Measurements from ENCODE around the gene VPS51.

The VPS51 gene

DNA sequence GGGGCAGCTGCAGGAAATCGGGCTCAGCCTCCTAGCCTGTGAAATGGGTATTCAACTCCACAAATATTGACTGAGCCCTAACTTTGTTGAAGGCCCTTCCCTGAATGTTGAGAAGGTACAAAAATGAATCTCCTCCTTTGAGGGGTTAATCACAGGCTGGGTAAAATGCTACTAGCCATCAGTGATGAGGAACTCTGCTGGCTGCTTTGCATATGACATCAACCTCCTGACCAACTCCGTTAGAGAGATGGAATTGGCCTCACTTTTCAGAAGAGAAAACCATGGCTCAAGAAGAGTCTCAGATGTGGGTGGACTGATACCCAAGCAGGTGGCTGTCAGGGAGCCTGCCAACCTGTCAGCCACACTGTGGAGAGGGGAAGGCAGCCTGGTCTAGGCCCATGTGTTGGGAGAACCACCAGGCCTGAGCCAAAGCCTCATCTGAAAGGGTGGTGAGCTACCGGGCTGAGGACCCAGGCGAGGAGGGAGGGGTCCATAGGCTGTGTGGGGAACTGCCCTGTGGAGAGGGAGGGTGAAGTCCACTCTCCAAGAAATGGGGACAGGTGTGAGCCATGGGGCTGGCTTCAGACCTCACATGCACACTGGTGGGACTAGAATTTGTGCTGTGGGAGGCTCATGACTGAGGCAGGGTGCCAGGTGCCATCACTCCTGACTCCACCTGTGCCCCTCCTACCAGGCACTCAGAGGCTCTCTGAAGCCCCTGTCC, 23.9 kb upstream of the VPS51 start:
- TF ChIP-seq, protein P1, sequence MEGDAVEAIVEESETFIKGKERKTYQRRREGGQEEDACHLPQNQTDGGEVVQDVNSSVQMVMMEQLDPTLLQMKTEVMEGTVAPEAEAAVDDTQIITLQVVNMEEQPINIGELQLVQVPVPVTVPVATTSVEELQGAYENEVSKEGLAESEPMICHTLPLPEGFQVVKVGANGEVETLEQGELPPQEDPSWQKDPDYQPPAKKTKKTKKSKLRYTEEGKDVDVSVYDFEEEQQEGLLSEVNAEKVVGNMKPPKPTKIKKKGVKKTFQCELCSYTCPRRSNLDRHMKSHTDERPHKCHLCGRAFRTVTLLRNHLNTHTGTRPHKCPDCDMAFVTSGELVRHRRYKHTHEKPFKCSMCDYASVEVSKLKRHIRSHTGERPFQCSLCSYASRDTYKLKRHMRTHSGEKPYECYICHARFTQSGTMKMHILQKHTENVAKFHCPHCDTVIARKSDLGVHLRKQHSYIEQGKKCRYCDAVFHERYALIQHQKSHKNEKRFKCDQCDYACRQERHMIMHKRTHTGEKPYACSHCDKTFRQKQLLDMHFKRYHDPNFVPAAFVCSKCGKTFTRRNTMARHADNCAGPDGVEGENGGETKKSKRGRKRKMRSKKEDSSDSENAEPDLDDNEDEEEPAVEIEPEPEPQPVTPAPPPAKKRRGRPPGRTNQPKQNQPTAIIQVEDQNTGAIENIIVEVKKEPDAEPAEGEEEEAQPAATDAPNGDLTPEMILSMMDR (conservative IDR thresholded peaks at IDR 0.05; ENCODE audit: control insufficient read depth, insufficient read depth, low read depth, low read length), result no peak
- H3K4me3 ChIP-seq (ENCODE audit: control insufficient read depth, low read depth, low read length), result no peak overlapping the region
- DNase-seq (ENCODE audit: low read depth), result no peak

- no peak overlapping the region for H3K4me3 ChIP-seq (ENCODE audit: control insufficient read depth, low read depth, low read length)
- no peak for DNase-seq (ENCODE audit: low read depth)
- TF ChIP-seq, protein P1 (conservative IDR thresholded peaks at IDR 0.05; ENCODE audit: control insufficient read depth, insufficient read depth, low read depth, low read length), result no peak
Observed at GRCh38 chr11:65072631-65072966, 23.4 kb upstream of the VPS51 start.

DNA sequence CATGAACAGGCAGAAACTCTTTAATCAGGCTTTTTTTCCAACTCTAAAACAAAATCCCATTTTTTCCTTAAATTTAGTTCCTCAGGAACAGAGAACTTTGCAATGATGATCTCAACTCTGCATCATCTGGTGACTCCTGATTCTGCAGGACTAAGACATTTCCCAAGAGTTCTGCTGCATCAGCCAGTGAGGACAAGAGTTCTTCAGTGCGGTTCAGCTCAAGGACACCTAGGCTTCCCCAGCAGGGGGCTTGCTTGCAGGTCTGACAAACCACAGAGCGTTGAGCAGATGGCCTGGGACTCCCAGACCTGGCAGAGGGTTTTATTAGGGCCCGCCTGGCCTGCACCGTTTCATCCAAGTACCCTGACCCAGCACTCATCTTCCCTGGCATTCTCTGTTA, 18.6 kb upstream of the VPS51 start:
- no peak overlapping the region for H3K4me3 ChIP-seq (ENCODE audit: control insufficient read depth, low read depth, low read length)
- TF ChIP-seq, protein P1 (conservative IDR thresholded peaks at IDR 0.05; ENCODE audit: control insufficient read depth, insufficient read depth, low read depth, low read length), result no peak
- DNase-seq (ENCODE audit: low read depth), result peak; percentile 49

DNA sequence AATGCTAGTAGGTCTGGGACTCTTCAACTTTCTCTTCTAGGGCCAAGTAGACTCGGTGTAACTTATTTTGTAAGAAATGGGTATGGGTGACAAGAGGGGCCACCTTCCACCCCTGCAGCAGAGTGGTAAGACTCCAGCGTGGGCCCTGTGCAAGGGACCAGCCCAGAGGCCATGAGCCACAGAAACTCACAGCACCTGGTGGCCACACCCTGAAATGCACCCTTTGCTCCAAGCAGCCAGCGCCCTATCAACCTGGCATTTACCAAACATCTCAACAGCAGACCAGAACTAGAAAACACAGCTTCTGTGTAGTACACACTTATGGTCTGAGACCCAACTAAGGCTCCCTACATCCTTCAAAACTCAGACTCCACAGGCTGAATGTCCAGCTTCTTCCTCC, 17.9 kb upstream of the VPS51 start:
- no peak overlapping the region for H3K4me3 ChIP-seq (ENCODE audit: control insufficient read depth, low read depth, low read length)
- TF ChIP-seq, protein P1 (conservative IDR thresholded peaks at IDR 0.05; ENCODE audit: control insufficient read depth, insufficient read depth, low read depth, low read length), result peak; percentile 59
- DNase-seq (ENCODE audit: low read depth), result peak; percentile 35

DNA sequence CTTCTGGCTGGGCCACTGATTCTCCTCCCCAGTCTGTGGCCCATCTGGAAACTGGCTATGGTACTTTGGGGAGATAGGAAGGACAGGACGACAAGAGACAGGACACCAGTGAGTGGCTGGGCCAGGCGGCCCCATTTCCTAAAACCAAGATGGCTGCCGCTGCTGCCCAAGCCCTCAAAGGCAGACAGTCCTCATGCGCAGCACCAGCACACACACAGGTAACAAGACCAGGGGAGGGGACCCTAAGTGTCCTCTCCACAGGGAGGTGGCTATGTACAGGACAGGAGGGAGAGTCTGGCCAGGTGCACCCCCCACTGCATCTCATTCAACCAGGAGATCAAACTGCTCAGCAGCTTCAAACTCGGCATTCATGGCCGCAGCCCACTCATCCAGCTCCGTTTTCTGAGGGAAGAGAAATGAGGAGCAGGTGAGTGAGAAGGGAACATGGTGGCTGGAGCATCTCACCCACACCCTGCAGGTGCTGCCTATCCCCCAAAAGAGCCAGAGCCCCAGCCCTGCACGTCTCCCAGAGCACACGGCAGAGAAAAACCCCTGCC, 17.1 kb upstream of the VPS51 start:
- no peak overlapping the region for H3K4me3 ChIP-seq (ENCODE audit: control insufficient read depth, low read depth, low read length)
- DNase-seq (ENCODE audit: low read depth), result no peak
- TF ChIP-seq, protein P1 (conservative IDR thresholded peaks at IDR 0.05; ENCODE audit: control insufficient read depth, insufficient read depth, low read depth, low read length), result no peak

DNA sequence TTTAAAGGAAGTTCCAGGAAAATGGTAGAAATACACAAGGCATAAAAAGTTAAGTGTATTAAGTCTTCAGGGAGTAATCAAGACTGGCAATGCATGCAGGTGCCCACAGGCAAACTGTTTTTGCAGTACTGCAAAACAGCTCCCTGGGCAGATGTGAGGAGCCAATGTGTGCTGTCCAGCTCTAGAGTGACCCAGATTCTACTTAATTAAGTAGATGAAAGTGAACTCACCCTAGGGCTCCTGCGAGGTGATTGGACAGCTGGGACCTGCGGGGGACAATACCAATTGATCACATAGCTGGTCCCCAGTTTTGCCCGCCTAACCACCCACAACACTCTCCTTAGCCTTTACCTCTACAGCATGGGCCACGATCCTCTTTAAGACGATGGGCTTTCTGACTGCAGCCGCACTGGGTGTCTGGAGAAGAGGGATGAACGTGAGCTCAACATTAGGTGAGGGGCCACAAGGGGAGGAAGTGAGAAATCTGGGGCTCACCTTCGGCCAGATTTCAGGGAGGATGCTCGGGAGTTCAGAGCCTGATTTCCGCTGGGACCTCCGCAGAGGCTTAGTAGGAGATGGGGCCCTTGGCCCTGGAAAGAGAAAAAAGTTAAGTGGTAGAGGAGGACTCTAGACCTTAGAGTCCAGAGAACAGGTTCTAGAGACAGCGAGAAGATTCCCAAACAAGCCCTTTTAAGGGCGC, 12.7 kb upstream of the VPS51 start:
- peak overlapping the region; percentile 90 for H3K4me3 ChIP-seq (ENCODE audit: control insufficient read depth, low read depth, low read length)
- no peak for DNase-seq (ENCODE audit: low read depth)
- TF ChIP-seq, protein P1 (conservative IDR thresholded peaks at IDR 0.05; ENCODE audit: control insufficient read depth, insufficient read depth, low read depth, low read length), result no peak
